HEK293 (cell line): ENCODE results near the gene NECAP2.
A peak's percentile ranks its signal among the peaks of the same experiment; 100 is the strongest.

Source experiments
- BCL6B ChIP-seq: fragments of 450-650 bp; formaldehyde crosslinking; IDR thresholded peaks from 2 replicates; pipeline ENCODE4 v1.5.1; 2017; ENCODE audit warnings: missing biosample characterization, missing genetic modification characterization
- IKZF3 ChIP-seq: fragments of 450-650 bp; IDR thresholded peaks from 2 replicates; pipeline ENCODE4 v1.5.0; 2018; ENCODE audit warnings: missing biosample characterization, mild to moderate bottlenecking, missing genetic modification characterization, moderate library complexity
- KLF9 ChIP-seq: fragments of 450-650 bp; formaldehyde crosslinking; IDR thresholded peaks from 2 replicates; pipeline ENCODE4 v1.5.1; 2016; ENCODE audit warnings: missing biosample characterization, missing genetic modification characterization, low read depth
- MEIS1 ChIP-seq: sonication (generic); formaldehyde crosslinking; IDR thresholded peaks from 2 replicates; pipeline ENCODE4 v1.8.1; 2022; ENCODE audit warnings: missing genetic modification reagents, mild to moderate bottlenecking, borderline replicate concordance
- OVOL3 ChIP-seq: fragments of 450-650 bp; formaldehyde crosslinking; IDR thresholded peaks from 2 replicates; pipeline ENCODE4 v1.5.1; 2016; ENCODE audit warnings: missing biosample characterization, missing genetic modification characterization
- TRIM28 ChIP-seq: IDR thresholded peaks from 2 replicates; pipeline ENCODE4 v1.6.1; 2011; ENCODE audit warnings: low read length, control low read depth, borderline replicate concordance
- ZBTB11 ChIP-seq: fragments of 450-650 bp; formaldehyde crosslinking; conservative IDR thresholded peaks from 2 replicates; pipeline ENCODE4 v1.5.1; 2016; ENCODE audit warnings: low read depth, missing biosample characterization, missing genetic modification characterization
- ZNF132 ChIP-seq: fragments of 450-650 bp; formaldehyde crosslinking; IDR thresholded peaks from 2 replicates; pipeline ENCODE4 v1.5.1; 2017; ENCODE audit warnings: missing biosample characterization, missing genetic modification characterization, borderline replicate concordance
- ZNF16 ChIP-seq: fragments of 450-650 bp; formaldehyde crosslinking; IDR thresholded peaks from 2 replicates; pipeline ENCODE4 v1.5.1; 2016; ENCODE audit warnings: low read depth, missing biosample characterization, missing genetic modification characterization
- ZNF223 ChIP-seq: fragments of 450-650 bp; formaldehyde crosslinking; IDR thresholded peaks from 2 replicates; pipeline ENCODE4 v1.5.1; 2016; ENCODE audit warnings: missing biosample characterization, missing genetic modification characterization
- ZNF248 ChIP-seq: fragments of 450-650 bp; formaldehyde crosslinking; IDR thresholded peaks from 2 replicates; pipeline ENCODE4 v1.5.1; 2017; ENCODE audit warnings: missing biosample characterization, missing genetic modification characterization
- ZNF274 ChIP-seq, 2 experiments: fragments of 200-500 bp in 1 of 2; fragments of 450-650 bp in 1 of 2; sonication (Bioruptor generic) in 1 of 2; formaldehyde crosslinking in 1 of 2; IDR thresholded peaks; 2 replicates each; pipeline versions ENCODE4 v1.5.1 to v1.6.1; 2014 to 2016; ENCODE audit warnings: borderline replicate concordance in 1 of 2, inconsistent platforms in 1 of 2, low read length in 1 of 2, missing biosample characterization in 1 of 2, missing genetic modification characterization in 1 of 2
- ZNF311 ChIP-seq: fragments of 450-650 bp; formaldehyde crosslinking; IDR thresholded peaks from 2 replicates; pipeline ENCODE4 v1.5.1; 2017; ENCODE audit warnings: missing biosample characterization, missing genetic modification characterization, borderline replicate concordance
- ZNF324 ChIP-seq: fragments of 450-650 bp; formaldehyde crosslinking; IDR thresholded peaks from 2 replicates; pipeline ENCODE4 v1.5.1; 2016; ENCODE audit warnings: missing biosample characterization, missing genetic modification characterization
- ZNF433 ChIP-seq: fragments of 450-650 bp; formaldehyde crosslinking; IDR thresholded peaks from 2 replicates; pipeline ENCODE4 v1.5.1; 2016; ENCODE audit warnings: missing biosample characterization, missing genetic modification characterization, low read depth
- ZNF48 ChIP-seq: fragments of 450-650 bp; formaldehyde crosslinking; IDR thresholded peaks from 2 replicates; pipeline ENCODE4 v1.5.1; 2016; ENCODE audit warnings: missing biosample characterization, missing genetic modification characterization
- ZNF501 ChIP-seq: fragments of 450-650 bp; formaldehyde crosslinking; IDR thresholded peaks from 2 replicates; pipeline ENCODE4 v1.5.1; 2016; ENCODE audit warnings: missing biosample characterization, missing genetic modification characterization
- ZNF518A ChIP-seq: fragments of 450-650 bp; formaldehyde crosslinking; conservative IDR thresholded peaks from 2 replicates; pipeline ENCODE4 v1.5.1; 2016; ENCODE audit warnings: low read depth, missing biosample characterization, missing genetic modification characterization
- ZNF530 ChIP-seq: fragments of 450-650 bp; formaldehyde crosslinking; IDR thresholded peaks from 2 replicates; pipeline ENCODE4 v1.5.1; 2016; ENCODE audit warnings: low read depth, missing biosample characterization, missing genetic modification characterization
- ZNF561 ChIP-seq: fragments of 450-650 bp; IDR thresholded peaks from 2 replicates; pipeline ENCODE4 v1.5.1; 2018; ENCODE audit warnings: missing biosample characterization, missing genetic modification characterization, borderline replicate concordance
- ZNF600 ChIP-seq: fragments of 450-650 bp; formaldehyde crosslinking; IDR thresholded peaks from 2 replicates; pipeline ENCODE4 v1.5.1; 2016; ENCODE audit warnings: missing biosample characterization, missing genetic modification characterization
- ZNF645 ChIP-seq: fragments of 450-650 bp; formaldehyde crosslinking; IDR thresholded peaks from 2 replicates; pipeline ENCODE4; 2016; ENCODE audit warnings: missing biosample characterization, missing genetic modification characterization
- ZNF654 ChIP-seq: fragments of 450-650 bp; formaldehyde crosslinking; IDR thresholded peaks from 2 replicates; pipeline ENCODE4 v1.5.1; 2016; ENCODE audit warnings: low read depth, missing biosample characterization, missing genetic modification characterization
- ZNF837 ChIP-seq: fragments of 450-650 bp; formaldehyde crosslinking; IDR thresholded peaks from 2 replicates; pipeline ENCODE4 v1.5.1; 2016; ENCODE audit warnings: missing biosample characterization, missing genetic modification characterization
- ZSCAN30 ChIP-seq: fragments of 450-650 bp; IDR thresholded peaks from 2 replicates; pipeline ENCODE4 v1.5.1; 2018; ENCODE audit warnings: missing biosample characterization, mild to moderate bottlenecking, missing genetic modification characterization, moderate library complexity
- ZSCAN5A ChIP-seq: fragments of 450-650 bp; formaldehyde crosslinking; IDR thresholded peaks from 2 replicates; pipeline ENCODE4 v1.5.1; 2016; ENCODE audit warnings: missing biosample characterization, missing genetic modification characterization

NECAP2 gene

GRCh38 chr1:16440470-16441281 lies at the start of gene NECAP2 (continued):
- TF ChIP-seq IKZF3 (tag by site-specific recombination) (no peak; the same call in 1 of the 2 replicates), ZNF518A (tag by site-specific recombination) (peak; percentile 90), ZNF311 (tag by site-specific recombination) (no peak), ZNF645 (no peak), ZSCAN30 (peak; percentile 79; the same call in 1 of the 2 replicates), ZNF16 (tag by site-specific recombination) (no peak), ZNF837 (no peak), ZNF654 (no peak), ZNF324 (tag by site-specific recombination) (peak; percentile 93), ZNF274 (IDR thresholded peaks at IDR 0.05; ENCODE audit: low read length) (no peak), ZNF274 (tag by site-specific recombination; IDR thresholded peaks at IDR 0.05; ENCODE audit: borderline replicate concordance) (no peak), ZNF433 (no peak), ZNF248 (tag by site-specific recombination) (no peak), MEIS1 (CRISPR knock-in tag) (no peak), TRIM28 (peak; percentile 52; the same call in 1 of the 2 replicates), KLF9 (tag by site-specific recombination) (peak; percentile 99), ZNF132 (tag by site-specific recombination) (no peak), BCL6B (tag by site-specific recombination) (no peak), ZNF48 (tag by site-specific recombination) (no peak), ZNF530 (tag by site-specific recombination) (no peak), ZNF501 (peak; percentile 65; the same call in 1 of the 2 replicates), ZNF561 (tag by site-specific recombination) (0 out of 2 replicates have a peak, but pooled peaks have one; percentile 64), ZSCAN5A (tag by site-specific recombination) (peak; percentile 69), ZNF223 (tag by site-specific recombination) (no peak), ZNF600 (tag by site-specific recombination) (0 out of 2 replicates have a peak, but pooled peaks have one; percentile 47), OVOL3 (0 out of 2 replicates have a peak, but pooled peaks have one; percentile 55), ZBTB11 (tag by site-specific recombination) (peak; percentile 96)
